HUDEP-2 (cell line): ENCODE measurements around the gene EXTL1.

Source experiments
- DNase-seq, 76 experiments: peaks; one replicate each; lab custom pipeline; 2025; ENCODE audit not compliant: unreplicated experiment in 76 of 76; lab: John Stamatoyannopoulos, UW

The EXTL1 gene

DNA sequence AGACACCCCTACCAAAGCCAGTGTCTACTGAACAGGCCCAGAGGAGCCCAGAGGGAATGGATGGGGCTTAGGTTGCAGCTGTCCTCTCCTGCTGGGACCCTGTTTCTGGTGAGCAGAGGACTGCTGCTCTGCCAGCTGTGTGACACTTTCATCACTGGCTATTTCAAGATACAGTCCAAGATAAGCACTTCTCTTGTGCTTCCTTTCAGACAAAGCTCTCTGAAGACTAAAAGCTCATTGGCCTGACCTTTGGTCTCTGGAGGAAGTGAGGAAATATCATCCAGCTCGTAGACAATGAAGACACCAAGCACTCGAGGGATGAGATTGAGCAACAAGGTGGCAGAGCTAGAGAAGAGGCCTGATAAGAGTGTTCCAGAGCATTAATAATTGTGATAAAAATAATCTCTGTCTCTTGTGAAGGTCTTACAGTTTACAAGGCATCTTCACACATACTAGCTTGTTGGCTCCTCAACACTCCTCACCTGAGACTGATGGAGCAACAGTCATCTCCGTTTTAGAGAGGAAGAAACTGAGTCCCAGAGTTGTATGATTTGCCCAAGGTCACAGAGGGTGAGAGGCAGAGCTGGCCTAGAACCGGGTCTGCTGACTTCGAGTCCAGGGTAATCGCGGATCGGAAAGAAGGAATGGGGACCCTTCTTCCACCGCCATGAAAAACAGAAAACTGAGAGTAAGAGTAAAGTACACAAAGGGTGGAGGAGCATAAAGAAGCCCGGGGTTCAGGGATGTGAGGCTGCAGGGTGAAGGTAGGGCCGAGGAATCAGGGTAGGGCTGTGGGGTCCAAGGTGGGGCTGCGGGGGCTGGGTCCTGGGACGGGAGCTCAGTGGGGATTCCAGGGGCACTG, 24.4 kb upstream of the EXTL1 start:
- DNase-seq = peak in 5 of 76 experiments; percentile 8 to 25 (median 14)

DNA sequence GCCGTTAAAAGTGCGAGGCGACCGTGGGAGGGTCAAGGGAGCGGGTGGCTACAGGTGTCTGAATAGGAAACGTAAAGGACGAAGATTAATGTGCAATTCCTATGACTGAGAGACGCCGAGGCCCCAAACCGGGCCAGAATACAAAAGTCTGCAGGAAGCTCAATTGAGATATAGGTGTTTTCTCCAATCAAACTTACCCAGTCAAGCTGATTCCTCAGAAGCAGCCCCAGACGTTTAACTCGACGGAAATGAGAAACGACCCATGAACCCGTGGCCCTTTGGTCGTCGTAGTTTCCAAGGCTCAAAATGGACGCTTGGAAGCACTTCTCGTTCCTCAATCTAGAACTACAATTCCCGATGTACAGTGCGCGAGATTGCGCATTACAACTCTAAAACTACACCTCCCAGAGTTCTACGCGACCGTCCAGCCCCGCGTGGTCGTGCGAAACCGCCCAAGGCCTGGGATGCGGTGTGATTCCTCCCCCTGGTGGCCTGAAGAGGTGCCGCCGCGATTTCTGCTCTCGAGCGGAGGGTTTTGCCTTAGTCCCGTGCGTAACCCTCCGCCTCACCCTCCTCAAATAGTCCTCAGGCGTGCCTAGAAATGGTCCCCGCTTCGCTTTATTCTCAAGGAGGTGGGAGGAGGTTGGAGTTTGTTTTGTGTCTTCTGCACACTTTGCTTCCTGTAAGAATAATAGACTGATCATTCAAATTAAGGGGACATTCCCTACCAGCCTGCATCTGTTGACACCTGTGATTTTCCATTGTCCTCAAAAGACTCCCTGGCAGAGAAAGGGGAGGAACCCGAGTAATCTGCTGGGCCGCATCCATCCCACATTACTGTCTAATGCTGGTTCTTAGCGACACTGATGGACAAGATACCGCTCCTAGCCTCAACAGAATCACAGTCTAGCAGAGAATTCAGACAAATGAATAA, 23.5 kb upstream of the EXTL1 start, which contains the start of gene PAFAH2:
Gene PAFAH2, minus strand, starts transcription at position 236 of the 934 bp plus-strand sequence. CDS start 7,247 bp downstream, outside the sequence.
- peak; percentile 9 to 99 (median 94) for DNase-seq

DNA sequence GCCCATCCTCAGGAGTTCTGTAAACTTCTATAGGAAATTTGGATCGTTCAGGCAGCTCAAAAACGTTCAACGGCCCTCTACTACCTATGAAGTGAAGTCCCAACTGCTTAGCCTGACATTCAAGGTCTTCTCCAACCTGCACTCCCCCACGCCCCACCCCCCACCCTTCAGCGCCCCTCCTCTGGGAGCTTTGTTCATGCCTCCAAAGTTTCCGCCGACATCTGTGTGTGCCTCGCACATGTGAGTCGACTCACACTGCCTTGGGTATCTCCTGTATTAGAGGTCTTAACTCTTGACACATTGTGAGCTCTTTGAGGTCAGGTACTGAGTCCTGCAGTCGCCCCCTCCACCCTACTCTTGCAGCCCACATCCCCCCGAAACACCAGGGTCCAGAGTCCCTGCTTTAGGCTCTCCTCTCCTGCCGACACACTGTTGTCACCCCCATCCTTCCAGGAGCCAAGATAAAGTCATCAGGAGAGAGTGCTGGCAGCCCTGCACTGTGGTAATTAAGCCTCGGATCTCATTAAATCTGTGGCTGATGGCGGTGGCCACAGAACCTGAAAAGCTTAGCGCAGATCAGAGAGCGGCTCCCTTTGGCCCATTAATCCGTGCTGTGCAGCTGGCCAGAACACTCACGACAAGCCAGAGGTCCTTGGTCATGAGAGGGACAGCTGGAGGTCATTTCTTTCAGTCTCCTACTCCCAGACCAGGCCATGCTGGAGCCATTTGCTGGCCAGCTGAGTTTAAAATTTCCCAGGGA, 22.4 kb upstream of the EXTL1 start:
- no peak for DNase-seq

DNA sequence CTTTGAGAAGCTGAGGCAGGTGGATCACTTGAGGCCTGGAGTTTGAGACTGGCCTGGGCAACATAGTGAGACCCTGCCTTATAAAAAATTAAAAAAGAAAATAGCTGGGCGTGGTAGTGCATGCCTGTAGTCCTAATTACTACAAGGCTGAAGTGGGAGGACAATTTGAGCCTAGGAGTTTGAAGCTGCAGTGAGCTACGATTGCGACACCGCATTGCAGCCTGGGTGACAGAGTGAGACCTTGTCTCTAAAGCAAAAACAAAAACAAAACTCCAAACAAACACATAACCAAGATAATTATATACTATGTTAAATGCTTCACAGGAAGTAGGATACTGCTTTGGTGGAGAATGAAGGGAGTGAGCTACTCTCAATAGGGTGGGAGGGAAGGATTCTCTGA, 18.3 kb upstream of the EXTL1 start:
- no peak for DNase-seq

DNA sequence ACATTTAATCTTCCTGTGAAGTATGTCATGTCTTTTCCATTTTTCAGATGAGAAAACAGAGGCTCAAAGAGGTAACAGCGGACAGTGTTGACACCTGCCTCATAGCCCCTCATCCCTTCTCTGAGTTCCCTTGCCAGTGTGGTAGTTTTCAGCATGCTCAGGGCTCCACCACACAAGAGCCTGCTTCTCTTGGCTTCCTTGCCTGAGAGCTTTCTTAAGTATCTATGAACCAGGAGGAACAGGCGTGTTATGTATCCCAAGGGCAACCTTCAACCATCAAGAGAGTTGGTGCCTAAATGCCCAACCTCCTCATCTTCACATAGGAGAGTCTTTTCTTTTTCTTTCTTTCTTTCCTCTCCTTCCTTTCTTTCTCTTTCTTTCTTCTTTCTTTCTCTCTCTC, 17.8 kb upstream of the EXTL1 start:
- no peak for DNase-seq

DNA sequence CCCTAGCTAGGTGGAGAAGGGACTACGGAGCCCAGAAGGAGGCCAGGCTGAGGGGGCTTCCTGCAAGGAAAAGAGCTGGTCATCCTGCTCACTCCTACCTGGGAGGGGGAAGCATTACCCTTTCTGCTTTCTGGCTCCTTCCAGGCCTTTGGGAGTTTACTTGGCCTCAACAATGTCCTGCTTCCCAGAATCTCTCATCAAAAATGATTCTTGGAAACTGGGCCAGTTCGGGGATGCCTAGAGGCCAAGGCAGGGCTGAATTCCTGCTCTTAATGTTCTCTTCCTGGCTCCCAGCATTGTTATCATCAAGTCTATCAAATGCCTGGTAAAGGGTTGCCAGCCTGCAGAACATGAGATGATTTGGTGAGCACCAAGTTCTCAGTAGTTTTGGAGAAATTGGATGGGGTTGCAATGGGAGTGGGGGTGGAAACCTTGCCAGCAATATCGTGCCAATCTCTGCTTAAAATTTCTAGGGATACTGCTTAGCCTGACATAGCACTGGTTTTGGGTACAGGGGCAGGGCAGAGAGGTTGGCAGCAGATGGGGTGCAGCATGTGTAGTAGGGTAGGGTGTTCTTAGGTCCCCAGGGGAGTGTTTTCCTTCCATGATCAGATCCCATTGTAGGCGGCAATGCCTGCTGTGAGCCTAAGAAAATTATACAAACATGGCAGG, 16.0 kb upstream of the EXTL1 start:
- no peak for DNase-seq

DNA sequence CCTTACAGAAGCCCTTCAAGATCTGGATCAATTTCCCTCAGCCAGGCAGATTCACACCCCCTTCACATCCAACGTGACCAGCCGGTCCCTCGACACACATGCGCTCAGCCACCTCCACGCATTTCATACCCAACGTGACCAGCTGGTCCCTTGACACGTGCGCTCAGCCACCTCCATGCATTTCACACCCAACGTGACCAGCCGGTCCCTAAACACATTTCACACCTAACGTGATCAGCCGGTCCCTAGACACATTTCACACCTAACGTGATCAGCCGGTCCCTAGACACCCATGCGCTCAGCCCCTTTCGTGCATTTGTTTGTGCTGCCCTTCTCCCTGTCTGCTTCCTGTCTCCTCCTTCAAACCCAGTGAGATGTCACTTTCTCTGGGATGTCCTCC, 14.9 kb upstream of the EXTL1 start:
- DNase-seq = no peak

DNA sequence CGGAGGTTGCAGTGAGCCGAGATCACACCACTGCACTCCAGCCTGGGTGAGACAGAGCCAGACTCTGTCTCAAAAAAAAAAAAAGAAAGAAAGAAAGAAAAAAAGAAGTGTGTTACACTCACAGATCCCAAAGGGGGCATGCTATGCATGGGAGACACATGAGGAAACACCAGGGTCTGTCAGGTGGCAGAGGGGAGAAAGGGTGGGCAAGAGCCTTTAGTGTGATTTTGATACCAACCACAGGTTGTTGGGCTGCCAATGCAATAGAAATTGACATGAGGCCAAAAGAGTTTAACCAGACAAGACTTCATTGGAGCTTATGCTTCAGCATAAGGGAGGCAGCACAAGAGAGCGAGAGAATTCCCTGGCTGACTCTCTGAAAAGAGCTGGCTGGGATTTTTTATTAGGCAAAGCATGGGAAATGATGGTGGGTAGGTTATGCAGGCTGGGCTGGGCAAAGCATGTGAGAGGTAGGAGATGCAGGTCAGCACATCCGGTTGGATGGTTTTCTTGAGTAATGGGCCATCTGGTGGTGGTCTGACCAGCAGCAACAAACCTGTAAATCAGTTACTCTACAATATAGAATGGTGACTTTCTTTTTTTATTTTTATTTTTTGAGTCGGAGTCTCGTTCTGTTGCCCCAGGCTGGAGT, 11.7 kb upstream of the EXTL1 start:
- no peak for DNase-seq

DNA sequence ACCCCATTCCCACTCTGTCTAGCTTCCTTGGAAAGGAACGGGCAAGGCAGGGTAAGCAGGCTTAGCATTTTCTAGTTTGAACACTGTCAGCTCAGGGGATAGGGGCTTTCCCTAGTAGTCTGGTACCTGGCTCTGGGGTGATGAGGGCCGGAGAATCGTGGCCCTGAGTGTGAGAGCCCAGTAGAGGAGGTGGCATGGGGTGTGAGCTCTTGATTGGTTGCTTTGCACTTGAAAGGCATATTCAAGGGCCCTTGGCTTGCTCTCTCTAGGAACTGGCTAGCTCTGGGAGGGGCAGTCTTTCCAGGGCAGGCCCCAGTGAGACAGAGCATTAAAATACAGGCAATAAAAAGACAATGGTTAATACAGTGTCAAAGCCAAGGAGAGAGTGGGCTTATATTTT, 10.8 kb upstream of the EXTL1 start:
- DNase-seq = no peak

DNA sequence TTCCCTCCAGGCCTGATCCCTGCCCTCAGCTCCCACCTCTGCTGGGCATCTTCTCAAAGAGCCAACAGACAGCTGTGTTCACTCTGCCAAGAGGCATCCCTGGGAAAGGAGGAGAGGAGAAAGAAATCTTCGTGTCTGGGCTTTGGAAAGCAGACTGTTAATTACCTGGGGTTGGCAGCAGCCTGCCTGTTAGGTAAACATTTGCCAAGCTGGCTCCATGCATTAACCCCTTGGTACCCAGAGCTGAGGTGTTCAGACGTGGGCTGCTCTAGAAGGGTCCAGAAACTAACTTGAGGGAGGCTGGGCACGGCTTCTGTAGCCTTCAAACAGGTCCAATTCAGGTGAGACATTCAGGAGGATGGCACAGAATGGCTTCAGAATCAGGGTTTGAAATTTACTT, 8.7 kb upstream of the EXTL1 start:
- no peak for DNase-seq

DNA sequence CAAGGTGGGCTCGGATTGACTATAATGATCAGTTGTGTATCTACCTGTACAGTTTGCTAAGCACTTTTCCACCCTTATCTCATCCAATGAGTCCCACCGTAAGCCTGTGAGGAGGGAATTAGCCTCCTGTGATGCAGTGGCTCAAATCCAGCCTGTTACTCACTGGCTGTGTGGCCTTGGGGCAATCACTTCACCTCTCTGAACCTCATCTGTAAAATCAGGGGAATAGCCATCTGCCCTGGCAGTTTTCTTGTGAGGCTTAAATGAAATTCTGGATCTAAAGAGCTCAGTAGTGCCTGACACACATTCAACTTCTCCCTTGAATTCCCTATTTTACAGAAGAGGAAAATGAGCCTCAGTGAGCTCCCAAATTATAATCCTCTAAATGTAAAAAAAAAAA, 7.4 kb upstream of the EXTL1 start:
- no peak for DNase-seq

DNA sequence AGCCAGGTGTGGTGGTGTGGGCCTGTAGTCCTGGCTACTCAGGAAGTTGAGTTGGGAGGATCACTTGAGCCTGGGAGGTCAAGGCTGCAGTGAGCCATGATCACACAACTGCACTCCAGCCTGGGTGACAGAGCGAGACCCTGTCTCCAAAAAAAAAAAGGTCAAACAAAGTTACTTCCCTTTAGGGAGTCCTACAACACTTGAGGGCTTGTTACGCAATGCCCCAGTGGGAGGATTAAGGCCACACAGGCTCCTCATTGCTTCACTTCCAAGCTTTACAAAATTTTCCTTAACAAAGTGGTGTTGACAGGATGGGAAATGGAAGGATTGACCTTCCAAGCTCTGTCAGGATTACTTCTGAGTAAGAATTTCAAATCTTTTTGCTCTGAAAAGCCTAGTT, 6.2 kb upstream of the EXTL1 start:
- DNase-seq = no peak

DNA sequence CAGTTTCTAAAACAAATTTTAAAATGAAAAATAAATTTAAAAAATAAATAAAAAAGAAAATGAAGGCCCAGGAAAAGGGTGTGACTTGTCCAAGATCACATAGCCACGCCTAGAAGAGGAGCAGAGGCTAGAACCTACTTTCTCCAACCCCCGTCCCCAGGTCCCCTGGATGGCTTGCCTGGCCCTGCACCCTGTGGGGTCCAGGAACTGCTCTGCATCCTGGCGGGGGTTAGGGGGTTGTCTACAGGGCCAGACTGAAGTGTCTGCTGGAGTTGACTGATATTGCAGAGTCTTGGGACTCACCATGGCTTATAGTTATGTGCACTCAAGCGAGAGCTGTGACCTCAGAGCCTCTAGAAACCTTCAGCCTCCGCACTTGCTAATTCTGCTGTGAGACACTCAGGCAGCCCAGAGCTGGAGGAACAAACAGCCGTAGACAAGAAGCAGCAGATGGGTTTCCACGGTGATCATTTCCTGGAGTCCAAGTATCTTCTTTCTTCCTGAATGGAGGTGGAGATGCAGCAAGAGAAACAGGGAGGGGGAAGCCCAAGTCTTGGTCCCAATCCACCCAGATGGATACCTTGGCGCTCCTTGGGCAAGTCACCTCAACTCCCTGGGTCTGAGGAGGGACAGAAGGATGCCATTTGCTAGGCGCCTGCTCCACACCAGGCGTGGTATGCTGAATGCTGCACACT, 5.2 kb upstream of the EXTL1 start:
- DNase-seq = no peak

DNA sequence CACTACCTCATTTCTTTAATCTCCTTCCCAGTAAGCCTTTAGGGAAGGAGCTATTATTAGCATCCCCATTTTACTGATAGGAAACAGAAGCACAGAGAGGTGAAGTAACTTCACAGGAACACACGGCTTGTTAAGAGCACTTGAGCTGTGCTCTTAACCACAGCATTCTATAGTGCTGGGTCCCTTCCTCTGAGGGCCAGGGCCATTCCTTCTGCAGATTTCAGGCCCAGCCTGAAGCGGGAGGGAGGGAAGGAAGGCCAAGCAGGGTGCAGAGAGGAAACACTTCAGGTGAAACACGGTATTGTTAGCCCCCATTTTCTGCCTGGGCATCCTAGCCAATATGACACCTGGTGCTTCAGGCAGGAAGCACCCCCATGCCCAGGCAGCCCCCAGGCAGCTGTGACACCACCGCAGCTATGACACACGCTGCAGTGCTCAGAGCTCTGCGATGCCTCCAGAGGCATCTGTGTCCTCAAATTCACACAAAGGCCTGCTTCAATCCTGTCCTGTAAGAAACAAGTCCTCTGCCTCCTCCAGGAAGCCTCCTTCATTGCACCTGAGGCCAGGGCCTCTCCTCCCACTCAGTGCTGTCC, 4.5 kb upstream of the EXTL1 start:
- DNase-seq = no peak

DNA sequence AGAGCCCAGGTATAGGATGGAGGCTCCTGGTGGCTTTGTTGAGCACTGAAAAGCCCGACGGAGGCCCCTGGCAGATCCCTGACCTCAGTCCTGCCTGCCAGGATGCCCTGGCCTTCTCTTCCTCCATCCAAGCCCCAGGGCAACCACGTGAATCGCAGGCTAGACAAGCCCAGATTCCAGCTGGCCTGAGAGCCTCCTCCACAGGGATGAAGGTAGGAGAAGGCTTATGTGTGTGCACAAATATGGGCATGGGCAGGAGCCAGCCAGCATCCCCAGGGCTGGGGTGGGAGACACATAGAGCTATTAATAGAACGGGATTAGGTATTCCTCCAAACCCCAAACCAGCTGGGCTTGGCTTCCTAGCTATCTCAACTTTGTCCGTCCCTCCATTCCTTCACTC, 4.0 kb upstream of the EXTL1 start:
- DNase-seq = no peak

DNA sequence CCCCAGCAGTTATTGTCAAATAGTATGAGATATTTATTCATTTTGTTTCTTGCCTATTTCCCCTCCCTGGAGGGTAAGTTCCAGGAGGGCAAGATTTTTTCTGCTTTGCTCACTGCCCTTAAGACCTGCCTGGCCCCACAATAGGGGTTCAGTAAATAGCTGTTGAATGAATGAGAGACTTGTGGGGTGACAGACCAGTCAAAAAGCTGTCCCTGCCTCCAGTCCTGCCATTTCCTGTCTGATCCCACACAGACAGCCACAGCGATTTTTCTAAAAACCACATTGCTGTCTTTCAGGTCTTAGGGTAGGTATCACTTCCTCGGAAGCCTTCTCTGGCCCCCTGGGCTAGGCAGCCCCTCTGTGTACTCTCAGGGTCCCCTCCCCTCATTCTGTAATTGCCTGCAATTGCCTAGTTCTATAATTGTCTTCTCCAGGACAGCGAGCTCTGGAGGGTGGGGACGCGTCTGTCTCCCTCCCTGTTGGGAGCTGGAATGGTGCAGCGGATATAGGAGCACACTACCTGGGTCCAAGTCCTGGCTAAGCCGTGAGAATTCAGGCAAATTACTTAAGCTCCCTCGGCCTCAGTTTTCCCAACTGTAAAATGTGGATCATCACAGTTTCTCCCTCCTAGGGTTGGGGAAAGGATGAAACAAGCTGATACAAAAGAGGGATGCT, 1.8 kb upstream of the EXTL1 start:
- no peak for DNase-seq

DNA sequence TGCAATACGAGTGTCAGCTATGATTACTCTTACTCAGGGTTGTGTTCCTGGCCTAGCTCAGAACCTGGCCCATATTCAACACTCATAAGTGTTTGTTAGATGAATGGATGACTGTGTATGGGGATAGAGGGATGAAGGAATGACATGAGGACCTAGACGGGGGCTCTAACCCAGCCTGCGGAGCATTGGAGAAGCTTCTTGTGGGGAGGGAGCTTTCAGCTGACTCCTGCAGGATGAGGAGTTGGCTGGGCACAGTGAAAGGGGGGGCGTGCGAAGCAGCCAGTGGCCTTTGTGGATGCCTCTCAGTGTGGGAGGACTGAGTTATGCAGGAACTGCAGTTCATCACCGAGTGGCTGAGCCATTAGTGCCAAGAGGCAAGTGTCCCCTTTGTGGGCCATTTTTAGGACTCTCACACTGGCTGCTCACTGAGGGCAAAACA, 1.2 kb upstream of the EXTL1 start:
- DNase-seq = no peak

DNA sequence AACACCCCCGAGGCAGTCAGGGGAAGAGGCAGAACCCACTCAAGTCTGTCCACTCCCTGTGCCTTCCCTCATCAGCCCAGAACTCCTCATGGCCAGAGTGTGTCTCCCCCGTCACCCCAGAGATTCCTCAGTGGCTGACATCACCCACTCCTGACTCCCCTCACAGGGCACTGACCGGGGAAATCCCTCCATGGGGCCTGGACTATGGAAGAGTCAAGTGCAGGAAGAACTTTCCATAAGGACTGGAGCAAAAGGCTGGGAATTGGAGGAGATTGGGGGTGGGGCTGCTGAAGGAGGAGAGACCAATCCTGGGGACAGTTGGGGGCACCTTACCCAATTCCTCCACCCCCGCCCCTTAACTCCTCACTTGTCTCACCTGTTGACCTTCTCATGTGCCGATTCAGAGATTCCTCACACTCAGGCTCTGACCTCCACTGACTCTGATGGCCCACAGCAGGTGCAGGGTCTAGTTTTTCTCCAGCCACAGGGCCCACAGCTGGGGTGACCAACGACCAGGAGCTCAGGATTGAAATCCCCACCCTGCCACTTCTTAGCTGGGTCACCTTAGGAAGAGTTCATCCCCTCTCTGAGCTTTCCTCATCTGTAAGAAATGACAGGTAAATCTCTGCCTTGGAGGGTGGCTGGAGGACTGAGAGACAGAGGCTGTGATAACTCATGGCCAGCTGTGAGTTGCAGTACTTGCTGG, 481 bp upstream of the EXTL1 start:
- no peak for DNase-seq
